Left renal cortex interstitium (tissue), 4 donors: ENCODE measurements around the gene HOXA2. TPM values are rescaled to one million over a fixed set of nuclear protein-coding genes. Genes with fewer than 3 reads are reported as not detected.

ENCODE experiments used
- DNase-seq, 4 donors: peaks; one replicate each; pipeline ENCODE4 v3.0.0-alpha.2; 2013; ENCODE audit warnings: low read depth in 4 of 4, low spot score in 2 of 4, missing footprints in 1 of 4
- polyA plus RNA-seq, 4 donors: library from polyadenylated mRNA; unstranded; fragments of 120-200 nt; gene quantifications; one replicate each; pipeline ENCODE4 v1.2.1, GENCODE V29; 2013; ENCODE audit not compliant: insufficient read length in 4 of 4

Gene HOXA2
- polyA plus RNA-seq, 4 donors, result 6.5 to 13.6 (median 10.5) TPM

DNA sequence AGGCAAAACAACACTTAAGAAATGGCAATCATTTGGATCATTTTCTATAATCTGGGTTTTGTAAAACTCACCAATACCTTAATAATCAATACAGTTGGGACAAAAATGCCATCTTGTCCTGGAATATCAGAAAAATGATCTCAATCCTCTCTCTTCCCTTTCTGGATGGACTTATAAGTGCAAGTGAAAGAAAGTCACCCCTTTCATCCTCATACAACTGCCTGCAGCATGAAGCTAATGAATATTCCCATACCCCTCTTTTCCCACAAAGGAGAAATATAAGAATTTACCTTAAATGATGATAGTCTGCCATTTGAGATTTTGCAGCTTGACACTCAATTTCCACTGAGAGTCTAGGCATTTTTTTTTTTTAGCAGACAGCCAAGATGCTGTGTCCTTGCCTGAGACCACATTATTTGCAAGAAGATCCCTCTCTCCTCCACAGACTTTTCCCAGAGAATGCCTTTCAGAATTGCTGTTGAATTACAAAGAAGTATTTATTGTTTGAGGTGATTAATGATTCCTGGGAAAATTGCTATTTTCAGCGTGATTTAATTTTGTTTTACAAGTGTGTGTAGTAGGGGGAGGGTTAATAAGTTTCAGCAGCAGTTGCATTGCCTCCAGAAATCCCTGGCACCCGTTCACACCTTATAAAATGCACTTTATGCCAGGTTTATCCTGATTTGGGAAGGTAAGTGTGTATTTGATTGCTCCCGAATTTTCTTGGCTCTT lies 24.3 kb upstream of the HOXA2 start:
- no peak for DNase-seq

DNA sequence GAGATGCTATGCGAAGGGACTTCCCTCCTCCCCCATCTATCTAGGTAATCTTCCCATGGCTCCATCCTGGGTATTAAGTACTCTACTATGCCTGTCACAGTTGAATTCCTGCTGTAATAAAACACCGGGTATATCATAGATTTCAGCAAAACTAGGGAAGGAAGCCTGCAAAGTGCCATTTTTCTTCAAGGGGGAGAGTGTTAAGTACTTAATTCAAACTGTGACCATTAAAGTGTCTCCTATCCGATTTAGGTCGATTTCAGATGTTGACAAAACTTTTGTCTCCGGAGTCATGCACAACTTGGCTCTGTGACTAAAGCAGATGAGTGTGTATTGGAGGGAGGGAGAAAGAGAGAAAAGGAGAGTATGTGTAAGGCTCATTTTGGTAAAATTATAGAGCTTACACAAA lies 23.5 kb upstream of the HOXA2 start:
- no peak for DNase-seq

- DNase-seq, result no peak
Observed at GRCh38 chr7:27124902-27125689, 22.6 kb upstream of the HOXA2 start.

DNA sequence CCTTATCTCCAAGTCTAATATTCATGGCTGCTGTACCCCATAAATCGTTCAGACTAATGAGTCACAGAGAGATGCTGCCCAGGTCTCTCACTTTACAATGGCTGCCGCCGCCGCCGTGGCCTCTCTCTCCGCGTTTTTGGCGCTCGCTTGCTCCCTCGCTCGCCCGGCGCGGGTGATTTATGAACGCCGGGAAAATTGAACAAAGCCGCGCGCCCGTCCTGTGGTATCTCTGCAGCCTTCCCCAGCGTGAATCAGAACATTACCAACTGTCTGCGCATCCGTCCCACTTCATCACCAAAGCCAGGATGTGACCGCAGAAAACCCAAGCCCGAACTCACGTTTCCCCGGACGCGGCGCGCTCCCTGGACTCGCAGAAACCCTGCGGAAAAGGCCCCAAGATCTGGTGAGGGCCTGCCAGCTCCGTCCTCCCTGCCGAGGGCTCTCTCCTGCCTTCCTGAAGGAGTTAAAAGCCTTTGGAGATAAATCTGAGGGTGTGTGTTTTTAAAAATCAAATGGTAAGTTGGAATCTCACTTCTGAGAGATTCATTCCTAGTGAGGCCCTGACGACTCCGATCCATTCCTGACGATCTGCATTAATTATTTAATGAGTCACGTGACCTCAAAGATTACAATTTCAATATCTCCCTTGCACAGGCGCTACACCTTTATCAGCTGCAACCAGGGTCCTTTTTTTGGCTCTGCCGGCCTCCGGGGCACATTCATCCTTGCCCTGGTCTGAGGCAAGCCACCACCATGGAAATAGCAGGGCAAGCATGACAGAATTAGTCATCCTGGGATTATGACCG lies 21.8 kb upstream of the HOXA2 start:
- DNase-seq, result no peak

GRCh38 chr7:27123477-27124053 lies 21.1 kb upstream of the HOXA2 start:
- no peak for DNase-seq

DNA sequence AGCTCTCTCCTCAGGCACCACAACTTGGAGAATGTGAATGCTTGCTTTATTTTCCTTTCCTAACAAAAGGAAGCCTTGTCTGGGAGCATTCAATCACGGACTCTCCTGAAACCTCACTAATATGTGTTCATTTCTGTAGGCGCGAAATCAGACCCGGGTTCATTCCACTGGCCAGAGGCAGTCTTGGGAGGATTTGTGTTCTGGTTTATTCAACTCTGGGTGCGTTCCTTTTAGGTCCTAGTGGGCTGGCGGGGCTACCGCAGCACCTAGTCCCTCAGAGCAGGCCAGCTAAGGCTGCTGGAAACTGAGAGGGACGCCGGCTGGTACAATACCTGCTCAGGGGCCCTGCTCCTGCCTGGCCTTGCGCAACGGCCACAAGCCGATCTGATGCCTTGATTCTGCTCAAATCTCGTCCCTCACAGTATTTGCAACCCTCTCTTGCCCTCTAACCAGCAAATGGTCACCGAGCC lies 20.6 kb upstream of the HOXA2 start:
- DNase-seq, result no peak

GRCh38 chr7:27122077-27122910 lies 19.8 kb upstream of the HOXA2 start:
- no peak for DNase-seq

GRCh38 chr7:27121684-27122076 lies 19.2 kb upstream of the HOXA2 start:
- no peak for DNase-seq

- no peak for DNase-seq
Observed at GRCh38 chr7:27119412-27119911, 17.0 kb upstream of the HOXA2 start.

GRCh38 chr7:27118580-27118979 lies 16.1 kb upstream of the HOXA2 start:
- no peak for DNase-seq

DNA sequence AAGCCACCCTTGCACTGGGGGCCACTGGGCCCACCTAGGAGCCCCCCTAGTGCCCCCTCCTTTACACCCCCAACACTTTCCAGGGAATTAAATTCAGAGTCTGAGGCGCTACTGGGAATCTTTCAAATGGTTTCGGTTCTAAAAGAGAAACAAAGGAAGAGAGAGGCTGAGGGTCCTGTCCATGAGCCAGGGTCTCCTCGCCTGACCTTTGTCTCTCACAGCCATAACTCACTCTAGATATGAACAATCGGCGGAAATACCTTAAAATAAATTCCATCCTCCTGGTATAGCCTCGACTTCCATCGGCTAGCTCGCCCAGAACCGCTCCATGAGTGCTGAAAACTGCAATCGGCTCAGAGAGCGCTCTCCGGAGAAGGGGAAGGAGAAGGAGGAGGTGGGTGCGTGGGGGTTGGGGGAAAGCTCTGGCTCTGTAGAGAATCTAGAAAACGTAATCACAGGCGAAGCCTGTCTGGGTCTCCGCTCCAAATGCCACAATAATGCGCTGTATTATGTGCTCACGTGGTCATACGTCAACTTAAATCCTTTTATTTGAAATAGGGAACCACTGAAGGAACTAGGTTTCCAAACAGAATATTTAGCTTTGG lies 15.5 kb upstream of the HOXA2 start:
- no peak for DNase-seq

GRCh38 chr7:27116962-27117886 lies 14.7 kb upstream of the HOXA2 start:
- DNase-seq, result no peak

DNA sequence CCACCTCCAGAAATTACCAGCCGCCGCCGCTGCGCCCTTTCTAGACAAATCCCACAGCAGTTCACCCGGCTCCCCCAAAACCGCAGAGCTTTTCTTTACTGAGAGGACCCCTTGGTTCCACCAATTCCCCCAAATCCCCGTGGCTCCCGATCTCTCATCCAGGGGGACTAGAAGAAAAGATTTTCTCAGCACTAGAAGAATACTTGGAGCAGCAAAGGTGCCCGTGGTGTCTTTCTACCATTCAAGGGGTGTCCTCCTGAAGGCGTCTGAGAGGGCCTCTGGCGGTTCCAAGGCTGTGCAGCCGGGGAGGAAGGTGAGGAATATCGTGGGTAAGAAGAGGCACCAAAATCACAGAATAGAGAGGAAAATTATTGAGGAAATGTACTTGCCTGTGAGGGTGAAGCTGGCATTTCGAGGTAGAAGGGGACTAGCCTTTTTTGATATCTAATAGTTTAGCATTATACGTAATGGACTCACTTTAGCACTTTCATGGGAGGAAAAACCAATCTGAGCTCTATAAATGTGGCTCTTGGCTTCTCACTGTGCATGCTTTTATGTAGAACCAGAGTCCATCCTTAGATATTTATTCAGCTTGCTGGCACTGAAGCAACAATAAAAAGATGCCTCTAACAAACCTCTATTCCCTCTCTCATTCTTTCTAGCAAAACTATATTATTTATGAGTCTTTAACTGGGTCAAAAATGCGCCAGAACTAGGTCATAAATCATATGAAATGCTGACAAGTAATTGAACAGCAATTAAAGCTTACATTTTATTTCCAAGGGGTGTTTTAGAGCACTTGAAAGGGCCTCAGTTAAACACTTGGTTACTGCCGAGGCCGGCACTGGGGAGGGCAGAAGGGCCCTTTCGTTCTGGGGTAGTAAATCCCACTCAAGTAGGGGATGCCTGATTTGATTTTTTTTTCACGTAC lies 13.8 kb upstream of the HOXA2 start:
- no peak for DNase-seq

GRCh38 chr7:27115221-27116026 lies 12.9 kb upstream of the HOXA2 start:
- no peak for DNase-seq

DNA sequence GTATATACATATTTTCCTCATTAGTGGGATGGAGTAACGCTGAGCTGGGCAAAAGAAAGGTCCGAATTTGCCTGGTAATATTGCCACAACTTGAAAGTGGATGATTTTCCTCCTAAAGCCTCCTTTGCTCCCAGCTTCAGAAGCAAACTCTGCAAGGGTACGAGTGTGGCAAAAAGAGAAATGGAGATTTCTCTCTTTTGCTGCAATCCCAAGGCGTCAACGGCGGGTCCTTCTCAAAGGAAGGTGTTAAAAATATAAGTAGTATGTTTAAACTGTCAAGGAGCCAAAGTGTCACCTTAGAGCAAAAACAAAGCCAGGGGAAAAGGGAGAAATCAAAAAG lies 12.4 kb upstream of the HOXA2 start:
- no peak for DNase-seq

DNA sequence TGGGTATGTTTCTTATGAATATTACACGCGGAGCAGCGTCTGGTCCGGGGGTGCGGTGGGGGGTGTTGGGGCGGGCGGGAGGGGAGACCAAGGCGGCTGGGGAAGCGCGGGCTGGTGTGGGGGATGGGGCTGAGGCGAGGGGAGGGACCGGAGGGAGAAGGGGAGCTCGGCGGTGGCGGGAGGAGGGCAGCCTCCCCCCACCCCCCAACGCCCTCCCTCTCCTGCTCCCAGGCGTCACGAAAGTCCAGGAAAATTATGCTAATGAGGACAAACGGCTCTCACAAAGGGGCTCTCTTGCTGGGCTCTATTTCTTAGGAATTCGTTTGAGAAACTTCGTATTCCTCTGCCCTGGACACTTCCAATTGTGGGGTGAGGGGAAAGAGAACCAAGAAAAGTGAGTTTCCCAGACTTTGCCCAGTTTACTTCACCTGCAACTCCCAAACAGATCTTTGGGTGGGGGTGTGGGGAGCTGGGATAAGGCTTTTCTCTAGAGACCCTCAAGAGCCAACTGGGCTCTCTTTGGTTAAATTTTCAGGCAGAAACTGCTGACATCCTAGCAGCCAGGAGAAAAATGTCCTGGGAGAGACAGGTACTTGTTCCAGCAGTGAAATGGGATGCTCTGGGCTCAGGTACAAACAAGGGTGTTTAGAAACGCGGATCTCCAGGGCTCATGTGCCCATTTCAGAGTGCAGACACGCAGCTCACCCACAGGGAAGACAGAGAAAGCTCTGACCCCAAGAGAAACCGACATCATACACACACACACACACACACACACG lies 11.7 kb upstream of the HOXA2 start:
- DNase-seq, result no peak
